GM21576 (cell line): ENCODE measurements around the gene TTC14.
"Not testable (repeated sequence)": the region's sequence is repeated elsewhere in the genome, so short reads cannot be mapped to it uniquely, and the experiment has no call there.

Source experiments
- ATAC-seq: cut with Tn5 transposase; IDR thresholded peaks from one replicate; pipeline ENCODE4 v1.9.1; 2021; ENCODE audit warnings: mild to moderate bottlenecking, moderate library complexity; ENCODE audit not compliant: unreplicated experiment

TTC14 gene

DNA sequence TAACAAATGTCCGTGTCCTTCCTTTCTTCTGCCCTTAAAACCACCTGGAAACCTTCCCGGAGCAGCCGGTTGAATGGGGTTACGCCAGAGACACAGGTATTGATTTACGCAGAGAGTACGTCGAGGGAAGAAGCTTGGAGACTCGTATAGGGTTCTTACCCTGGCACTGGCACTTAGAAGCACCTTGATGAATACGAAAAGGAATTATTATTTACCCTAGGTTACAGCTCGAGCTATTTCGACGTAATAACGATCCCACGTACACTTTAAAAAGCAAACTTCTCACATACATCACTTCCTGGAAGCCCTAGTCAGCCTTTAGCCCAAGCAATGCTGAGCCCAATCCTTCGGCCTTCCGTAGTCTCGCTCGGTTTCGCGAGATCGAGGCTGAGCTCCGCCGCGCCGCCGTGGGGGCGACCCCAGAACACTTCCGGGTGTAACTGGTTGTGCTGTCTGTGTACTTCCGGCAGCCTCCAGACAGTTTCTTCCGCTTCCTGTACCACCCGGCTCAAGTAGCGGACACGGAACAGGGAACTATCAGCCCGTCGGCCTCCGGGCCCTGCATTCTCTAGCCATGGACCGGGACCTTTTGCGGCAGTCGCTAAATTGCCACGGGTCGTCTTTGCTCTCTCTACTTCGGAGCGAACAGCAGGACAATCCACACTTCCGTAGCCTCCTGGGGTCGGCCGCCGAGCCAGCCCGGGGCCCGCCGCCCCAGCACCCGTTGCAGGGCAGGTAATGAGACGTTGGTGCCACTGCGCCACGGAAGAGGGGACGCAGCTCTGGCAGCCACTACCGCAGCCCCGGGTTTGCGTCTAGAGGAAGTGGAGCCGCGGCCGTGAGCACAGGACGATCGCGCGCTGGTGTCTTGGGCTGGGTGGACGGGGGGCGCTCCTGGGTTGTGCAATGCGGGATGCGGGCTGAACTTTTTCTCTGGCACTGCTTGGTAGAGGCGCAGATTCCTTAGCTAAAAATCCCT, at the start of gene TTC14:
TTC14 (plus strand) TSS at position 476 of the 979 bp plus-strand sequence; CDS start at position 575, 99 bp downstream.
- peak; percentile 96 for ATAC-seq

GRCh38 chr3:180563406-180563805, 38.6 kb upstream of the TTC14 start:
- no peak for ATAC-seq

GRCh38 chr3:180564676-180565075, 37.3 kb upstream of the TTC14 start:
- no peak for ATAC-seq

DNA sequence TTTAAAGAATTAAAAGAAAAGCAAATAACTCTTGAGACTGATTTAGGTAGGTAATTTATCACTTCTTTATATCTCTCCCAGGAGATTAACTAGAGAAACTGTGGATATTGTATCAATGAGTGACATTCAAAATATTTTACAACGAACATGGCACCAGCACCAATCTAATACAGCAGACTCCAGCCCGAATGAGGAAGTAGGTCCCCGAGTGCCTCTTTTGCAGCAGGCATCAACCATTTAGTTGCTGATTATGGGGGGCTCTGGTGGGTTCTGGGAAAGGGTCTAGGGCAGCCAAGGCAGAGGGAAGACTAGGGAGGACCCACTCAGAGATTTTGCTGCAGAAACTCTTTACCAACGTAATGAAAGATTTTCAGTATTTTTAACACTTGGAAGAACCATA, 31.7 kb upstream of the TTC14 start:
- no peak for ATAC-seq

DNA sequence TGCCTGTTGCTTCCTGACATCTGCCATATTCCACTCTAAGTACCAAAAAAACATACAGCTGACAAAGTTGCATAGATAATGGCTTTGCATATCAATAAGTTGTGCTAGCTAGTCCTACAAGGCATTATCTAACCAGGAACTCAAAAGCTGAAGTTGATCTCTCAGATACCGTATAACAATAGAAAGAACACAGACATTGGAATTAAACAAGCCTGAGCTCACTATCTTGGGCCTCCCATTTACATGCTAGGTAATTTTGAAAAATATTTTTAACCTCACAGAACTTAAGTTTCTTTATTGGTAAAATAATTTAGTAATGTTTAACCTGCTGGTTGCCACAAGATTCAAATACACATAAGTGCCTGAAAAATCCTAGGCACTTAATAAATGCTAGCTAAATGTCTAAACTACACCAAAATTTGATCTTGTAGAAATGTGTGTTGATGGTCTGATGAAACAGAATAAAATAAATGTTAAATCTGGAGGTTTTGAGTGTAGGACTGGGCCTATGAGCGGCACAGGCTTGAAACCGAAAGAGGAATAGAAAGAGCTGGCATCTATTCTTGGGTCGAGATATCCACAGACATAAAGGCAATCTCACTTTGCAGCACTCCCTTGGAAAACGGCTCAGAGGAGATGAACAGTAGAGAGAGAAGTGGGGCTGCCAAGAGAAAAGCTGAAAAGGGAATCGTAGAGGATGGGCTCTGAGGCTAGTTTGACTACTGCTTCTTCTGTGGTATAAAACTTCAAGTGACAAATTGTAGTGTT, 29.9 kb upstream of the TTC14 start:
- peak; percentile 90 for ATAC-seq

- no peak for ATAC-seq
These were observed 26.4 kb upstream of the TTC14 start for GRCh38 chr3:180575571-180575970.

DNA sequence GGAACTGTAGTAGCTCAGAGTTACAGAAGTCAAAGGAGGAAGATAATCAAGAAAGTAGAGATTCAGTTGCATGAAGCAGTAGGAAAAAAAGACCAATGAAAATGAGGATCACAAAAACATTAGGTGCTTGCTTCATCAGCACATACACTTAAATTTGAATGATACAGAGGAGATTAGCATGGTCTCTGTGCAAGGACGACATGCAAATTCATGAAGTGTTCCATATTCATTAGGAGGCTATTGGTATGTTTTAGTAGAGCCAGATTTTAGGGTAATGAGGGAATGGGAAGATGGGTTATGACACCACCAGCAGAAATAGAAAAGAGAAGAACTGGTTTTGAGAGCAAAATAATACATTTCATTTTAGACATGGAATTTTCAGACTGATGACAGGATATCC, 21.0 kb upstream of the TTC14 start:
- no peak for ATAC-seq

DNA sequence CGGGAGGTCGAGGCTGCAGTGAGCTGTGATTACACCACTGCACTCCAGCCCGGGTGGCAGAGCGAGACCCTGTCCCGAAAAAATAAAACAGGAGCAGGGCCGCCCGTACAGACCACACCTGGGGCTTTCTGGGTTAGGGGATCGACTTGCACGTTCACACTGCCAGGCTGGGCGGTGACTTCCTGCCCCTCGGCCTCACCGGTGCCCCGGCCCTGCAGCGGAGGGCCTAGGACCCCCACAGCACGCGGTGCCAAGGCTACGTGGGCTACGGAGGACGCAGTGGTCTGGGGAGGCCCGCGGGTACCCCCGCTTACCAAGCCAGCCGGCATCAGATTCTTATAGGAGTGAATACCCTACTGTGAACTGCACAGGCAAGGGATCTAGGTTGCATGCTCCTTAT, 11.6 kb upstream of the TTC14 start:
- no peak for ATAC-seq

DNA sequence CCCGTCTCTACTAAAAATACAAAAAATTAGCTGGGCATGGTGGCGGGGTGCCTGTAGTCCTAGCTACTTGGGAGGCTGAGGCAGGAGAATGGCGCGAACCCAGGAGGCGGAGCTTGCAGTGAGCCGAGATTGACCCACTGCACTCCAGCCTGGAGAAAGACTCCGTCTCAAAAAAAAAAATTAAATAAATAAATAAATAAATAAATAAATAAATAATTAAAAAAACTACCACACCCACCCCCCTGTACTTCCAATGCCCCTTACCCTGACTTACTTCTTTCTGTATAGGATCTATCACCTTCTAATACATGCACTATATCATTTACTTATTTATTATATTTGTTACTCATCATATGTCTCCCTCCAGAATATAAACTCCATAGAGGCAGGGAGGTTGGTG, 8.3 kb upstream of the TTC14 start:
- not testable (repeated sequence) for ATAC-seq

GRCh38 chr3:180594631-180595558, 7.1 kb upstream of the TTC14 start:
- peak; percentile 67 for ATAC-seq

DNA sequence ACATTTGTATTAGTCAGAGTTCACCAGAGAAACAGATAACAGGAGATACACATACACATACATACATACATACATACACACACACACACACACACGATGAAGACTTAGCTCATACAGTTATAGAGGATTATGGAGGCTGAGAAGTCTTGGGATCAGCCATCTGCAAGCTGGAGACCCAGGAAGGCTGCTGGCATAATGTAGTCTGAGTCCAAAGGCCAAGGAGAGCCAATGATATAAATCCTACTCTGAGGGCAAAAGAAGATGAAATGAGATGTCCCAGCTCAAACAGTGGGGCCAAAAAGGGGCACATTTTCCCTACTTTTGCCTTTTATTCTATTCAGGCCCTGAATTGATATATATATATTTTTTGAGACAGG, 6.4 kb upstream of the TTC14 start:
- no peak for ATAC-seq

GRCh38 chr3:180600473-180600872, 1.5 kb upstream of the TTC14 start:
- no peak for ATAC-seq

DNA sequence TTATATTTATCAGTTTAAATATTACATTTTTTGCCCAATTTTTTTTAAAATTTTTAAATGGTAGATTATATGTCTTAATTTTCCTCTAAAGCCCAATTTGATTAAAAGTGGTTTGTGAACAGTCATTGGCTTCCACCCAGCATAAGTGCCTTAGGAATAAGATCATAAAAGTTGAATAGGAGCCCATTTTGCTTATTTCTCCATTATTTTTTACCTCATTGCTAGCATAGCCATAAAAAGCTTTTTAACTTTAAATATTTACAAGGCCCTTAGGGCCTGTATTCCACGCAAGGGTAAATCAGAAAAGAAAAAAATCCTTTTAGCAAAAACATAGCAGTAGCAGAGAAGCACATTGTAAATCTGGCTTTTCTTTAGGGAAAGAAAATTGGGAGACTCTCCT, 9.0 kb downstream of the TTC14 start:
- no peak for ATAC-seq

DNA sequence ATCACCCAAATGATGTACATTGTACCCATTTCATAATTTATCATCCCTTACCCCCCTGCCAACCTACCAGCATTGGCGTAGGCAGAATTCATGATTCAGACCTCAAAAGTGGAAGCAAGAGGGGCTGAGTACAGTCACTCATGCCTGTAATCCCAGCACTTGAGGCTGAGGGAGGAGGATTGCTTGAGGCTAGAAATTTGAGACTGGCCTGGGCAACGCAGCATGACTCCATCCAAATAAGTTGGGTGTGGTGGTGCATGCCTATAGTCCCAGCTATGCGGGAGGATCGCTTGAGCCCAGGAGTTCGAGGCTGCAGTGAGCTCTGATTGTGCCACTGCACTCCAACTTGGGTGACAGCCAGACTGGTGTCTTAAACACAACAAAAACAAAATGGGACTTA, 10.4 kb downstream of the TTC14 start:
- no peak for ATAC-seq

DNA sequence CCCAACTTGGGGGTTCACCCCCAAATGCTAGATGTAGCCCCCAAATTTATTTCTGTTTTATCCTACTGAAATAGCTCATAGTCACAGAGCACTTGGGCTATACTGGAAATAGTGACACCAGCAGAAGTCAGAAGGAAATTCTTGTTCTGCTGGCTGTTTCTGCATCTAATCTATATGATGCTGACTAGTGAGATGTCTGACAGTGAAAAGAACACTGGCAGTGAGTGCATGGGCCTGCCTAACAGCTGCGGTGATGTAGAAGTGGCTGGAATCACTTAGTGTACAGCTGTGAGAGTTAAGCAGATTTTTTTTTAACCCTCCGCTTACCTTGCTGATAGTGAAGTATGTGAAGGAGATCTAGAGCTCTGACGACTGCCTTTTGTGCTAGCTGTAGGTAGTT, 14.0 kb downstream of the TTC14 start:
- ATAC-seq: no peak

DNA sequence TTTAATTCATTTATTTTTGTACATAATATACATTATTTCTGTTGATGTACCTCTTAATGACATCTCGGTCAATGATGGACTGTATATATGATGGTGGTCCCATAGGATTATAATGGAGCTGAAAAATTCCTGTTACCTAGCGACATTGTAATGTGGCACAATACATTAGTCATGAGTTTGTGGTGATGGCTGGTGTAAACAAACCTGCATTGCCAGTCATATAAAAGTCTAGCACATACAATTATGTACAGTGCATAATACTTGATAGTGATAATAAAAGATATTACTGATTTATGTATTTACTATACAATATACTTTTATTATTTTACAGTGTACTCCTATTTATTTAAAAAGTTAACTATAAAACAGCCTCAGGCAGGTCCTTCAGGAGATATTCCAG, 15.1 kb downstream of the TTC14 start:
- ATAC-seq: no peak

DNA sequence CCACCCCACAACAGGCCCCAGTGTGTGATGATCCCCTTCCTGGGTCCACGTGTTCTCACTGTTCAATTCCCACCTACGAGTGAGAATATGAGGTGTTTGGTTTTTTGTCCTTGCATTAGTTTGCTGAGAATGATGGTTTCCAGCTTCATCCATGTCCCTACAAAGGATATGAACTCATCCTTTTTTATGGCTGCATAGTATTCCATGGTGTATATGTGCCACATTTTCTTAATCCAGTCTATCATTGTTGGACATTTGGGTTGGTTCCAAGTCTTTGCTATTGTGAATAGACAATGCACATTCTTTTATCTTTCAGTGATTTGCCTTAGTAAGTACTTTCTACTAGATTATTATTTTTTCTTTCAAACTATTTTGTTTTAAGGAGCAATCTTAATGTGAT, 16.6 kb downstream of the TTC14 start:
- not testable (repeated sequence) for ATAC-seq

GRCh38 chr3:180619723-180620122, 17.8 kb downstream of the TTC14 start:
- no peak for ATAC-seq

GRCh38 chr3:180624714-180625113, 22.8 kb downstream of the TTC14 start:
- peak; percentile 59 for ATAC-seq

DNA sequence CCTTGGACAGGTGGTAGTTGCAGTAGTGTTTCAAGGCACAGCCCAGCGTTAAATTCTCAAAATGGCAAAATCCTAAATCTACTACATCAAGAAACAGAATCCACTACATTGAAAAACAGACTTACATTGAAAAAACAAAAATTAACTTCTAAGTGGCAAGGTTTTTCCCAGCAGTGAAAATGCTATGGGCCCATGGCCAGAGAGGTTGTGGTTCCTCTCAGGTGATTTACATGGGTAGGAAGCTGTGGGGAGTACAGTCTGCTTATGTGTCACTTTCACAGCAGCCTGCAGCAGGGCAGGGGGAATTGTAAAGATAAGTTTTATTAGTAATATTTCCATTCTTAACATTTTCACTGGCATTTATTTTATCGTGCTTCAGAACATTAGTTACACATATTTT, 24.9 kb downstream of the TTC14 start:
- peak; percentile 92 for ATAC-seq

DNA sequence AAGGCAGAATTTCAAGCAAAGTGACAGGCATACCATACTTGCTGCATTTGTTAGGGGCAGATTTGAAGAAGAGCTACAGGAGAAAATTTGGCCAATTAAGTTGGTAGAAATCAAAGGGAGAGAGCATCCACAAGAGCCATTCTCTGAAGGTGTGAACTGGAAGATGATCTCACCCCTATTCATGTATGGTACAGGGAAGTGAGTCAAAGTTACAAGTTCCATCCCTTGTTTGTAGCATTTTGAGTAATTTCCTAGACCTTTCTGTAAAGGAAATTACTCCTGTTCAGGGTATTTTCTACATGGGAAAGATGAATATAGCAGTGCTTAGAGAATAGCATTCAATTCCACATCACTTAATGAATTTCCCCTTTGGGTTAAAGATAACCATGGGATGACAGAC, 28.4 kb downstream of the TTC14 start:
- no peak for ATAC-seq
